GM19324 (cell line): ENCODE results near the gene TSPAN16.

Source experiments
- ATAC-seq: cut with Tn5 transposase; IDR thresholded peaks from one replicate; pipeline ENCODE4 v1.9.1; 2021; ENCODE audit warnings: mild to moderate bottlenecking, moderate library complexity; ENCODE audit not compliant: unreplicated experiment, low FRiP score

TSPAN16 gene

DNA sequence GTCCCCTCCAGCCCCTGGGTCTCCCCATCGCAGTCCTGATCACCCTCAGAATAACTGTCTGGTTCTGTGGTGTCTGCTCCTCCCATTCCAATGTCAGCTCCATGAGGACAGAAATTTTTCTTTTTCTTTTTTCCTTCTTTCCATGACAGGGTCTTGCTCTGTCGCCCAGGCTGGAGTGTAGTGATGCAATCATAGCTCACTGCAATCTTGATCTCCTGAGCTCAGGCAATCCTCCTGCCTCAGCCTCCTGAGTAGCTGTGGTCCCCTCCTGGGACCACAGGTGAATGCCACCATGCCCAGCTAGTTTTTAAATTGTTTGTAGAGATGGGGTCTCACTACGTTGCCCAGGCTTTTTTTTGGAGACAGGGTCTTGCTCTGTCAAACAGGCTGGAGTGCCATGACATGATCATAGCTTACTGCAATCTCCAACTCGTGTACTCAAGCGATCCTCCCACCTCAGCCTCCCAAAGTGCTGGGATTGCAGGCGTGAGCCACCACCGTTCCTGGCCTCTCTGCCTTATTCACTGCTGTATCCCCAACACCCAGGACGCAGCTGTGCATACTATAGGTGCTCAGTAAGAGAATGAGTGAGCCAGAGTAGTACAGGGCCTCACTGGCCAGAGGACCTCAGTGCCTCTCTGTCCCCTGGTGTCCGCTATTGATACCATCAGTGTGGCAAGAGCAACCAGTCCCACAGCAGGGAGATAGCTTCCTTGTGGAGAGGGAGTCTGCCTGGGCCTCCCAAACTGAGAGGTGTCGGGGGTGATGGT is 28.5 kb upstream of the TSPAN16 start:
- ATAC-seq: no peak

DNA sequence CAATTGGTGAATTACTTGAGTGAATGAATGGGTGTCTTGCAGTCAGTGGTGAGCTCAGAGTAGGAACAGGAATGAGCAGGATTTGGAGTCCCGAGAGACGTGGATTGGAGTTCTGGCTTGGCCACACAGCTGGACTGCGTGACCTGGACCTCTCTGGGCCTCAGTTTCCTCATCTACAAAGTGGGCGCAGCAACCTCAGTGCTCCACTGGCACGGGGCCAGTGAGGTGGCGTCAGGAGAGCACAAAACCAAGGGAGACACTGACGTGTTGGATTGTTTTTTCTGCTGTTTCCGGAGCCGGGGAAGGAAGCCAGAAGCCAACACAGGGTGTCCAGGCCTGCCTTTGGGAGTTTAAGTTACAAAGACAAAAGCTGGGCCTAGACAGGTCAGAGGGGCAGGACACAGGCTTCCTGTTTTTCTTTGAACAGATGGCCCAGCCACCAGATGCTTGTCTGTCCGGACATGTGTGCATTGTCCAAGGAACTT is 27.1 kb upstream of the TSPAN16 start:
- ATAC-seq: no peak

DNA sequence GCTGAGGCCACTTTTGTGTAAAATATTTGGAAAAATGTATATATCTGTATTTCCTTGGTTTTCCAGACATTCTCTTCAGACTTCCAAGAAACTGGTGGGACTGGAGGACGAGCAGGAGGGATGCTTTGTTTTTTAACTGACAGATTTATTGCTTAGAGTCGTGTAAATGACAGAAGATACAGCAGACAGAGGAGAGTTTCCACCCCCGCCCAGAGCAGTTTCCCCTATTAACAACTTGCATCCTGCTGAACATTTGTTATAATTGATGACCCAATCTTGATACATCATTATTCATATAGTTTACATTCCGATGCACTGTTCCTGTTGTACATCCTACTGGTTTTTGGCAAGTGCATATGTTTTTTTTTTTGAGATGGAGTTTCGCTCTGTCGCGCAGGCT is 26.6 kb upstream of the TSPAN16 start:
- ATAC-seq: no peak

DNA sequence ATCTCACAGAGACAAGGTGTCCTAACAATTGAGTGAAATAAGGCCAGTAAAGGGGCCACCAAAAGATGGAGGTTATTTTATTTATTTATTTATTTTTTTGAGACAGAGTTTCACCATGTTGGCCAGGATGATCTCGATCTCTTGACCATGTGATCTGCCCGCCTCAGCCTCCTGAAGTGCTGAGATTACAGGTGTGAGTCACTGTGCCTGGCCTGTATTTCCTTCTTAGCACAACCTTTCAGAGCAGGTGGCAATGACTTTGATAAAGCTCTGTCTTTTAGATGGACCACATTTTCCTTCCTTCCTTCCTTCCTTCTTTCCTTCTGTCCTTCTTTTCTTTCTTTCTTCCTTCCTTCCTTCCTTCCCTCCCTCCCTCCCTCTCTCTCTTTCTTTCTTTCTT is 22.7 kb upstream of the TSPAN16 start:
- ATAC-seq: no peak

DNA sequence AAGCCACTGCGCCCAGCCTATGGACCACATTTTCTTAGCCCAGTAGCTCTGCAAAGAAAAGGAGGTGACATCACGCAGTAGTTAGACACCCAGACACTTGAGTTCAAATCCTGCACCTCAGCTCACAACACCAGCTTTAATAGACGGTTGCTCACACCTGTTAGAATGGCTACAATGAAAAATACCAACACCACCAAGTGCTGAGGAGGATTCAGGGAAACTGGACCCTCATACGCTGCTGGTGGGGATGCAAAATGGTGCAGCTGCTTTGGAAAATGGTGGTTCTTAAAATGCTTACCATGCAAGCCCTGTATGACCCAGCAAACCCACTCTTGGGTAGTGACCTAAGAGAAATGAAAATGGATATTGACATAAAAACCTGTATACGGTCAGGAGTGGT is 22.0 kb upstream of the TSPAN16 start:
- ATAC-seq: no peak

DNA sequence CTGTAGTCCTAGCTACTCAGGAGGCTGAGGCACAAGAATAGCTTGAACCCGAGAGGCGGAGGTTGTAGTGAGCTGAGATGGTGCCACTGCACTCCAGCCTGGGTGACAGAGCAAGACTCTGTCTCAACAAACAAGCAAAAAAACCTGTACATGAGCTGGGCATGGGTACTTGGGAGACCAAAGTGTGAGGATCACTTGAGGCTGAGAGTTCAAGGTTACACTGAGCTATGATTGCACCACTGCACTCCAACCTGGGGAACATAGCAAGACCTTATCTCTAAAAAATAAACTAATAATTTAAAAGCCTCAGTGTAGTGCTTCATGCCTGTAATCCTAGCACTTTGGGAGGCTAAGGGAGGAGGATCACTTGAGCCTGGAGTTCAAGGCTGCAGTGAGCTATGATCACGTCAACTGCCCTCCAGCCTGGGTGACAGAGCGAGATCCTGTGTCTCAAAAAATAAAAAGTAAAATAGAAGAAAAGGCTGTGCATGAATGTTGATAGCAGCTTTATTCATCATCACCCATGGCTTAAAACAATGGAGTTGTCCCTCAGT is 21.4 kb upstream of the TSPAN16 start:
- no peak for ATAC-seq

DNA sequence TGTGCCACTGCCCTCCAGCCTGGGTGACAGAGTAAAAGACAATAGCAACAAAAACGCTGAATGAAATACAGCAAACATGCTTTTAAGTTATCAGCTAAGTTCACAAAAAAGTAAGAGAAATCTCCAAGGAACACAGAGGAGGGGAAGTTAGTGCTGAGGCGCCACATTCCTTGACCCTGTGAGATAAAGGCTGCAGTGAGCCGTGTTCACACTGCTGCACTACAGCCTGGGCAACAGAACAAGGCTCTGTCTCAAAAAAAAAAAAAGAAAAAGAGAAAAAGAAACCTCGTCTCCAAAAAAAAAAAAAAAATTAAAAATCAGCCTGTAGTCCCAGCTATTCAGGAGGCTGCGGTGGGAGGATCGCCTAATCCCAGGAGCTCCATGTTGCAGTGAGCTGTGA is 17.3 kb upstream of the TSPAN16 start:
- no peak for ATAC-seq

DNA sequence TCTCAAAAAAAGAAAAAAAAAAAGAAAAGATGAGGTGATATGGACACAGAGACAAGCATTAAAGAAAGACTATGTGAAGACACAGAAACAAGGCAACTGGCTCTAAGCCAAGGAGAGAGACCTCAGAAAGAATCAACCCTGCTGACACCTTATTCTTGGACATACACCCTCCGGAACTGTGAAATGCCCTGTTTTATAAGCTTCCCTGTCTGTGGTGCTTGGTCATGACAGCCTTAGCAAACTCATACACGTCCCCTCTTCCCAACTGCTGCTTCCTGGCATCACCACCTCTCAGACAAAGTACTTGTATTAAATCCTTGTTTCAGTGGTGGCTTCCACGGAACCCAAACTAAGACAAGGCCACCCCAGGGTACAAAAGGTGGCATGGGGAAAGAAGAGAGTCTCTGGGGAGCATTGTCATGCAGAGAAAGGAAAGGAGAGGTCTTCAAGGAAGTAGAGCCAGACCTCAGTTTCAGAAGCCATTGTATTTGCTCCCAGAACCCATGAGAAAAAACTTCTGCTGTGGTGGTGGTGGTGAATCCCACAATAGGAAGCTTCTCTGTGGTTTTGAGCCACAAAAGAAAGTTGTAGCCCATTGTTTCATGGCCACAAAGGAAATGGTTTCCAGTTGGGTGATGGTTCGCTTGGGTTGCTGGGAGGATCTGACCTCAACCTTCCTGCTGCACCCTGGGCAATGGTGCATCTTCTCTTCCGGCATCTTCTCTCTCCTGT is 16.3 kb upstream of the TSPAN16 start:
- no peak for ATAC-seq

DNA sequence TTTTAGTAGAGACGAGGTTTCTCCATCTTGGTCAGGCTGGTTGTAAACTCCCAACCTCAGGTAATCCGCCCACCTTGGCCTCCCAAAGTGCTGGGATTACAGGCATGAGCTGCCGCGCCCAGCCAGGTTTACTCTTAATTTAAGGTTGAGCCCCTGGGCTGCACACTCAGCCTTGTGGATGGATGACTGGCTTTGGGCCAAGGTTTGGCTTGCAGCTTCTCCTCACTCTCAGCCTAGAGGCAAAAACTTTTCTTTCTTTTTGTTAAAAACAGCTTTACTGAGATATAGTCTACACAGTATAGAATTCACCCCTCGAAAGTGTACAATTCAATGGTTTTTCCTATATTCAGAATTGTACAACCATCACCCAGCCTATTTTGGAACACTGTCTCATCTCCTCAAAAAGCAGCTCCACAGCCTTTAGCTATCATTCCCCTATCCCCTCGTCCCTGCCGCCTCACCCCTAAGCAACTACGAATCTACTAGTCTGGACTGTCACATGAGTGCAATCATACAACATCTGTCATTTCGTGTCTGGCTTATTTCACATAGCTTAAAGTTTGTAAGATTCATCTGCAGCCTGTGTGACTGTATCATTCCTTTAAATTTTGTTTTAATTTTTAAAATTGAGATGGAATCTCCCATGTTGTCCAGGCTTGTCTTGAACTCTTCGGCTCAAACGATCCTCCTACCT is 14.5 kb upstream of the TSPAN16 start:
- ATAC-seq: no peak

DNA sequence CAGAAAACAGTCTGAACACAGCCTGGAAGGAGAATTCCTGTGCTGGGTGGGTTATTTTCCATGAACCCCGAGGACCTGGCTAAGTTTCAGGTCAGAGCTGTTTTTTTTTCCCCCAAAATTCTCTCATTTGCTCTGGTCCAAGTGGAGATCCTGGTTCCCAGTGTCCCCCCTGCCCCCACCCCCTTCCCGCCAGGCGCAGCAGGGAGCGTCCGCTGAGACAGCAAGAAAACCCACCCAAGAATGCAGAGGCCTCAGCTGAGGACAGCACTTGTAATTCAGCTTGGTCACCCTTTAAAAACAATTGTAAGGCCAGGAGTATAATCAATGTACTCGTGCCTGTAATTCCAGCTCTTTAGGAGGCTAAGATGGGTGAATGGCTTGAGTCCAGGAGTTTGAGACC is 11.4 kb upstream of the TSPAN16 start:
- ATAC-seq: no peak

DNA sequence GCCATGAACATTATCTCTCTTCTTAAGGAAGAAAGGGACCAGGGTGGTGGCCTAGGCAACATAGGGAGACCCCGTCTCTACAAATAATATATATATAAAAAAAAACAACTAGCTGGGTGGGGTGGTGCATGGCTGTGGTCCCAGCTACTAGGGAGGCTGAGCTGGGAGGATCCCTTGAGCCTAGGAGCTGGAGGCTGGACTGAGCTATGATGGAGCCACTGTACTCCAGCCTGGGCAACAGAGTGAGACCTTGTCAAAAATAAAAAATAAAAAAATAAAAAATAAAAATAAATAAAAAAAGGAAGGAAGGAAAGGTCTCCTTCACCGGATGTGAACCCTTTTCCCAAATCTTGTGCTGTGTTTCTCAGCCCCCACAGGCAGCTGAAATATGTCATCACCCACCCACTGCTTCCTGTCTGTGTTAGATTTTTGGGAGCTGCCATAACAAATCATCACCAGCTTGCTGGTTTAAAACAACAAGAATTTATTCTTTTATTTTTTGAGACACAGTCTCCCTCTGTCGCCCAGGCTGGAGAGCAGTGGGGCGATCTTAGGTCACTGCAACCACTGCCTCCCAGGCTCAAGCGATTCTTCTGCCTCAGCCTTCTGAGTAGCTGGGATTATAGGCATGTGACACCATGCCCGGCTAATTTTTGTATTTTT is 9.5 kb upstream of the TSPAN16 start:
- no peak for ATAC-seq

DNA sequence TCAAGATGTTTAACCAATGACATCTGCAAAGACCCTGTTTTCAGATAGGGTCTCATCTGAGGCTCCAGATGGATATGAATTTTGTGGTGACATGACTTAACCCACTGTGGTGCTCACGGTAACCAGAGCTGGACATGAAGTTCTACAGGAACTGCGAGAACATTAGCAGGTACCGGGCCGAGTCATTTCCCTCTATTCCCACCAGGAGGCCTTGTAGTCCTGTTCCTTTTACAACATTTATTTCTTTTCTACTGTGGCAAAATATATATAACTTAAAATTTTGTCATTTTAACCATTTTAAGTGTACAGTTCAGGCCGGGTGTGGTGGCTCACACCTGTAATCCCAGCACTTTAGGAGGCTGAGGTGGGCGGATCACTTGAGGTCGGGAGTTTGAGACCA is 7.6 kb upstream of the TSPAN16 start:
- no peak for ATAC-seq

DNA sequence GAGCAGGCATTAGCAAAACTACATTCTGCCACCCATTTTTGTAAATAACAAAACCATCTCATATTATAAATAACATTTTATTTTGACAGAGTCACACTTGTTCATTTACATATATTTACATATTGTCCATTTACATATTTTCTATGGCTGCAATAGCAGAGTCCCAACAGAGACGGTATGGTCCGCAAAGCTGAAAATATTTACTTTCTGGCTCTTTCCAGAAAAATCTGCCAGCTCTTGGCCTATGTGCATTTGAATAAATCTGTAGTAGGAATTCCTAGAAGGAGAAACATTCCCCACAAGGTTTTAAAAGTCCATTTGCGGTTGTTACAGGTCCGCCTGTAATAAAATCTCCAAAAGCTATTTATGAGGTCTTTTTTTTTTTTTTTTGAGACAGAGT is 5.7 kb upstream of the TSPAN16 start:
- ATAC-seq: no peak

DNA sequence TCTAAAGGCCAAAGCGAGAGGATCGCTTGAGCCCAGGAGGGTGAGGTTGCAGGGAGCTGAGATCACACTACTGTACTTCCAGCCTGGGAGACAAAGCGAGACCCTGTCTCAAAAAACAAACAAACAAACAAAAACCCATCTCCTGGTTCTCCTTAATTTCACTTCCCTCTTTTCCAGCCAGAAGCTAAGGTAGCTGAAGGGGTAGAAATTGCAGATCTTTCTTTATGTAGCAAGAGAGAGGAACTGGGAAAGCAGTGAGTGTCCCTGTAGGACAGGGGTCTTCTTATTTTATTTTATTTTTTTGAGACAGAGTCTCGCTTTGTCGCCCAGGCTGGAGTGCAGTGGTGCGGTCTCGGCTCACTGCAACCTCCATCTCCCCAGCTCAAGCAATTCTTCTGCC is 4.5 kb upstream of the TSPAN16 start:
- no peak for ATAC-seq

DNA sequence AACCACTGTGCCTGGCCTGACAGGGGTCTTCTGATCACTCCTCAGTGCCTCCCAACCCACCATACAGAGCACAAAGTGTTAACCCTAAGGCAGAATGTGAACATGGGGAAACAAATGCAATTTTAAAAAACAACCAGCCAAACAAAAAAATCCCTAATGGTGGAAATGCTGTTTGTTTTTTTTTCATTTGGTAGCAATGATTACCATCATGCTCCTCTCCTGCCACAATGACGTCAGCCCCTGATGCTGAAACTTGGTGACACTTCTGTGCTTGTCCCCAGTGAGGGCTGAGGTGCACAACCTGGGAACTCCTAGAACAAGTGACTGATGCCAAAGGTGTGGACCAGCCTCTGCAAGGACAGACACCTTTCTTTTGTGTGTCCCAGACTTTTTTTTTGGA is 4.0 kb upstream of the TSPAN16 start:
- no peak for ATAC-seq

DNA sequence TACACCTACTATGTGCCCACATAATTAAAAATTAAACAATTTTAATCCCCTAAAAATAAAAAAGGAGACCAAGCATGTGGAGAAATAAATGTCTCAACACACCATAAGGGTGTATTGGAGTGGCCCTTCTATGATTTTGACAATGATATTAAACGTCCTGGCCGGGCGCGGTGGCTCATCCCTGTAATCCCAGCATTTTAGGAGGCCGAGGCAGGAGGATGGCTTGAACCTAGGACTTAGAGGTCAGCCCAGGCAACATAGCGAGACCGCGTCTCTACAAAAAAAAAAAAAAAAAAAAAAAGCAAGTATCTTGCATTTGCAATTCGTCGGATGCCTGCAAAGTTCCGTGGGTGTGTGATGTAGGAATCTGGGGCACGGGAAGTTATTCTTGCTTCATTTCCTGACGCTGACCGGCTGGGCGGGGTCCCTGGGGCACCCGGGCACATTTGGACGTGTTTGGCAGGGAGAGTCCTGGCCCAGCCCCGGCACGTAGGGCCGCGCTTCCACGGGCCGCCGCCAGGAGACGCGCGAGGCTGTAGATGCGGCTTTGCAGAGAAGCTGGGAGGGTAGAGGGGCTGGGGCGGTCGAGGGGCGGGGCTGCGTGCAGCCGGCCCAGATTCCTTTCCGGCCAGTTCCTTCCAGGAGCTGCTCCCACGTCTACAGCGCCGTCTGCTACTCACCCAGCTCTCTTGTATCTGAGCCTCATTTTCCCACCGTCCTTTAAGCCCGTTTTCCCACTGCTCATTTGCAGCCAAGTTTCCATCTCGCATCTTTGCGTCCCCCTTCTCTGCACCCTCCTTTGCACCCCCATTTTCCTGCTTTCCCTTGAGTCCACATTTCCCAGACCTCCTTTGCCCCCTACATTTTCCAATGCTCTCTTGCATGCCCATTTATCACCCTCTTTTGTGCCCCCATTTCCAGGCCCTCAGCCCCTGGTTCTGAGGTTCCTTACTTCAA is 2.2 kb upstream of the TSPAN16 start:
- ATAC-seq: peak; percentile 53

DNA sequence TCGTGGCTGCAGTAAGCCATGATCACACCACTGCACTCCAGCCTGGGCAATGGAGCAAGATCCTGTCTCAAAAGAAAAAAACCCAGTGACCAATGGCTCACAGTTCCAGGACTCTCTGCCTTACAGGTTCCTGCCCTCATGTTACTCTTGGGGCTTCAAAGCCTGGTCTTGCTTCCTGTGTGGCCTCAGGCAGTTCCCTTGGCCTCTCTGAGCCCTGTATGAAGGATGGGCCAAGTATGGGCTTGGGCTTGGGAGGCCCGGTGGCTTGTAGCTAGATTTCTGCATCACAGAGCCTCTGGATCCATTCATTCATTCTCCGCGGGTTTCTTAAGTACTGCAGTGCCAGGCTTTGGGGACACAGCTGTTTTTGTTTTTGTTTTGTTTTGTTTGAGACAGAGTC is 780 bp upstream of the TSPAN16 start:
- ATAC-seq: no peak

DNA sequence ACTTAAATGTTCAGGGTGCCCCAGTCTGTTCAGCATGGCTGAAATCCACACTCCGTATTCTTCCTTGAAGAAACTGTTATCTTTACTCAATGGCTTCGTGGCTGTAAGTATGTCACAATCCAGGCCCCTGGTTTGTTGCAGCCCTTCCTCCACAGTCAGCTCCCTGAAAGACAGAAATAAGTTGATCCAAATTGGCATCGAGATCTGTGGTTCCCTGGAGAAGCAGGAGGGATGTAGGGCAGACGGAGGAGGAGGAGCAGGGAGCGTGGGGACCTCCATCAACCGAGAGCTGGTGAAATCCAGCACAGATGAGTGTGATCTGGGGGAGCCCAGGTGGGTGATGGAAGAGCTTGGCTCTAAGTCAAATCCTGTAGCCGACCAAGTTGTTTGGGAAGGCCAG is 304 bp downstream of the TSPAN16 start:
- no peak for ATAC-seq

DNA sequence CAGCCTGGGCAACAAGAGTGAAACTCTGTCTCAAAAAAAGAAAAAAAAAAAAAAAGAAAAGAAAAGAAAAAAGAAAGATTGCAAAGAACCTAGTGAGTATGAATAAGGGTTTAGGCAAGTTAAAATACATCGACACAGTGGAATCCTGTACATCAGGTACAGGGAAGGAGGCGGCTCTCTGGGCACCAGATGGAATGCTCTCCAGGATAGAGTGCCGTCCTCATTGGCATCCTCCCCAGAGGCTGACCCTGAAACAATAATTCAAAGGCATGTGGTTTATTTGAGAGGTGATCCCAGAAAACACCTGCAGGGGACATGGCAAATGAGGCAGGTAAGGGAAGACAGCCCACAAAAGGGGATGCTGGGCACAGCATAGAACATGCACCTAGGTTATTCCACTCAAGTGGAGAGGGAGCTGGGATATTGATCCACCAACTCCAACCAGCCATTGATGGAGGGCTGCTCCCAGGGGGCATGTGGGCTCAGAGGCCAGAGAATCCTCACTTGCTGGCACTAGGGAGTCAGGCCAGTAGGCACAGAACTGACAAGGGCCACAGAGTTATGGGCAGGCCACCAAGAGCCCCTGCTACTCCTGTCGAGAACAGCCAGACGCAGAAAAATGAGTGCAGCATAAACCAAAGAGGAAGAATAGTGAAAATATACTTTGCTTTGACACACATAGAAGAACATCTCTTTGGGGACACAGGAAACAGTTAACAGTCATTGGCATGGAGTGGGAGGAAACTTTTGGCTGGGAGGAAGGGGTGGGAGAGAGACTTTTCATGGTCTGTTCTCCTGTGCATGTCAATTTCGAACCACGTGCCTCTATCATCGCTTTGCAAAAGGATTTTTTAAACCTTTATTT is 4.2 kb downstream of the TSPAN16 start:
- no peak for ATAC-seq
